SJSA1 (cell line): Measurements from ENCODE around the gene OSCP1. TPM values are rescaled to one million over a fixed set of nuclear protein-coding genes. Genes with fewer than 3 reads are reported as not detected.
A peak's percentile ranks its signal among the peaks of the same experiment; 100 is the strongest.

Source experiments
- DNase-seq, 2 experiments: peaks; one replicate each; pipeline ENCODE4 v3.0.0-alpha.2; 2015 to 2020; ENCODE audit warnings: low spot score in 2 of 2, low read depth in 1 of 2
- H3K27ac ChIP-seq: fragments of 250-450 bp; sonication (Bioruptor Pico); 2 replicates; pipeline ENCODE4 v1.5.1; 2020; ENCODE audit warnings: mild to moderate bottlenecking, moderate library complexity
- H3K27me3 ChIP-seq: fragments of 250-450 bp; sonication (Bioruptor Pico); replicated peaks from 2 replicates; pipeline ENCODE4 v1.5.1; 2020; ENCODE audit warnings: mild to moderate bottlenecking, moderate library complexity
- H3K36me3 ChIP-seq: fragments of 250-450 bp; sonication (Bioruptor Pico); 2 replicates; pipeline ENCODE4 v1.5.1; 2020; ENCODE audit warnings: mild to moderate bottlenecking
- H3K4me1 ChIP-seq: fragments of 250-450 bp; sonication (Bioruptor Pico); replicated peaks from 2 replicates; pipeline ENCODE4 v1.6.1; 2021; ENCODE audit warnings: mild to moderate bottlenecking
- H3K4me3 ChIP-seq: fragments of 250-450 bp; sonication (Bioruptor Pico); 2 replicates; pipeline ENCODE4 v1.5.1; 2020; ENCODE audit warnings: mild to moderate bottlenecking
- H3K9me3 ChIP-seq: fragments of 250-450 bp; sonication (Bioruptor Pico); replicated peaks from 2 replicates; pipeline ENCODE4 v1.5.1; 2020; ENCODE audit warnings: mild to moderate bottlenecking
- total RNA-seq: library from RNA; depleted of rRNA; stranded (reverse); fragments of >200 nt; shearing (Covaris generic); gene quantifications from 2 replicates; pipeline ENCODE4 v1.2.3, GENCODE V29; 2014

The OSCP1 gene
- total RNA-seq, 1 experiment from 2014 or later, result 1.5 TPM

GRCh38 chr1:36448530-36449056 is 1.7 kb downstream of the OSCP1 start:
- Histone ChIP-seq H3K27me3 (no peaks in the 10 kb centered on the region), H3K36me3 (no peaks in the 10 kb centered on the region), H3K27ac (no peak overlapping the region), H3K9me3 (no peaks in the 10 kb centered on the region), H3K4me1 (peaks cover 4% of the 10 kb centered on the region), H3K4me3 (no peak overlapping the region)
- no peak for DNase-seq

DNA sequence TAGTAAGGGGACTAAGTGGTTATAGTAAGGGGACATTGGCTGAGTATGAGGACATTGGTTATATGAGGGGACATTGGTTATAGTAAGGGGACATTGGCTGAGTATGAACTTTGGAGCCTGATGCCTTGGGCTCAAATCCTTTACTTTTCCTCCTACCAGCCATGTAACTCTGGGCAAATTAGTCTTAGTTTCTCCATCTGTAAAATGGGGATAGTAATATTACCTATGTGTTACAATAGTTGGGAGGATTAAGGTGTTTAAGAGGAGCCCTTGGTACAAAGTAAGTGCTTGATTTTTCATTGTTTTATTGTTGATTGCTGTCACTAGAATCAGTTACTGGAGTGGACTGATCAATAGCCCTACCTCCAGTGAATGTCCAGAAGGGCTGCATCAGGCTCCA is 2.8 kb downstream of the OSCP1 start:
- H3K9me3 ChIP-seq, result no peaks in the 10 kb centered on the region

GRCh38 chr1:36446746-36447145 is 3.5 kb downstream of the OSCP1 start:
- no peak overlapping the region for H3K4me3 ChIP-seq
- DNase-seq, result no peak
- H3K4me1 ChIP-seq, result peaks cover 4% of the 10 kb centered on the region
- H3K27ac ChIP-seq, result no peak overlapping the region
- no peaks in the 10 kb centered on the region for H3K9me3 ChIP-seq
- H3K36me3 ChIP-seq, result no peaks in the 10 kb centered on the region
- H3K27me3 ChIP-seq, result no peaks in the 10 kb centered on the region

More for the DNA sequence above, 2.8 kb downstream of the OSCP1 start:
- no peak for DNase-seq
- H3K36me3 ChIP-seq, result no peaks in the 10 kb centered on the region
- no peak overlapping the region for H3K4me3 ChIP-seq
- H3K4me1 ChIP-seq, result peaks cover 4% of the 10 kb centered on the region
- H3K27me3 ChIP-seq, result no peaks in the 10 kb centered on the region
- no peak overlapping the region for H3K27ac ChIP-seq

DNA sequence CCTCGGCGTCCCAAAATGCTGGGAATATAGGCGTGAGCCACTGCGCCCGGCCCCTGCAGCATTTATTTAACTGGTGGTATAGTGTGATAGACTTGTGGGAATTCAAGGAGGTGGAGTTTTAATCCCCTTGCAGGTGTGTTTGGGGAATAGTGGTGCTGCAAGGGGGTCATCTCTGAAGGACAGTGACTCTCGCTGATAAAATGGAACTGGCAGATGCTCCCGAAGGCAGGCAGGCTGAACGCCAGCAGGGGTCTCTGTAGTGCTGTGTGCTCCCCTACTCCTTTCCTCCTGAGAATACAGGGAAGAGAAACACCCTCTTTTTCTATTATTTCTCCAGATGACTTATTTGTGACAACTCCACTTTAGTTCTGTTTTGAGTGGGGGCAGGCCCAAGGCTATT is 4.0 kb downstream of the OSCP1 start:
- Histone ChIP-seq H3K4me3 (no peak overlapping the region), H3K27ac (no peak overlapping the region), H3K36me3 (no peaks in the 10 kb centered on the region), H3K9me3 (no peaks in the 10 kb centered on the region), H3K27me3 (no peaks in the 10 kb centered on the region), H3K4me1 (peaks cover 4% of the 10 kb centered on the region)
- DNase-seq, result no peak

GRCh38 chr1:36443297-36443696 is 7.0 kb downstream of the OSCP1 start:
- no peaks in the 10 kb centered on the region for H3K4me1 ChIP-seq
- no peak overlapping the region for H3K27ac ChIP-seq

DNA sequence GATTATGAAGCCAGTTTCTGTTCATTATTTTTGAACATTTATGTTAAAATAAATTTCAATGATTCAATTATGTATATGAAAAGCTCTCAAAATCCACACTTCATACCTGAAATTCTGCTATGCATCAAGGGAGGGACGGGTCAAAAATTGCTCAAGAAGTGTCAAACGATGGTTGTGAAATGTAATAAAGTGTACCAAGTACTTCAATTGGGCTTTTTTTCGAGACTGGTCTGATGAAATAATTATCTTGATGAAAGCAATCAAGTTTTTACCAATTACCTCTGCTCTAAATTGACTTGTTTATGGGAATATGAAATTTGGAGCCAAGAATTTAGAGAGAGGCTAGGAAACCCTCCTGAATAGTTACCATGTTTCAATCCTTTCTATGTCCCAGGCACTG is 7.9 kb downstream of the OSCP1 start:
- H3K27ac ChIP-seq, result no peak overlapping the region
- no peaks in the 10 kb centered on the region for H3K4me1 ChIP-seq
- no peaks in the 10 kb centered on the region for H3K27me3 ChIP-seq
- no peak overlapping the region for H3K4me3 ChIP-seq
- no peaks in the 10 kb centered on the region for H3K9me3 ChIP-seq
- no peak for DNase-seq
- H3K36me3 ChIP-seq, result no peaks in the 10 kb centered on the region

More at GRCh38 chr1:36443297-36443696, 7.0 kb downstream of the OSCP1 start:
- no peaks in the 10 kb centered on the region for H3K27me3 ChIP-seq
- no peaks in the 10 kb centered on the region for H3K36me3 ChIP-seq
- no peak for DNase-seq
- no peak overlapping the region for H3K4me3 ChIP-seq
- no peaks in the 10 kb centered on the region for H3K9me3 ChIP-seq

- Histone ChIP-seq H3K27me3 (no peaks in the 10 kb centered on the region), H3K4me1 (no peaks in the 10 kb centered on the region), H3K4me3 (no peak overlapping the region), H3K36me3 (no peaks in the 10 kb centered on the region), H3K9me3 (no peaks in the 10 kb centered on the region), H3K27ac (no peak overlapping the region)
- DNase-seq, result no peak
Observed at GRCh38 chr1:36440646-36441045, 9.6 kb downstream of the OSCP1 start.

- Histone ChIP-seq H3K4me3 (no peak overlapping the region), H3K27ac (no peak overlapping the region), H3K27me3 (no peaks in the 10 kb centered on the region), H3K36me3 (no peaks in the 10 kb centered on the region), H3K9me3 (no peaks in the 10 kb centered on the region), H3K4me1 (no peaks in the 10 kb centered on the region)
- DNase-seq, result no peak
Observed at GRCh38 chr1:36440044-36440443, 10.2 kb downstream of the OSCP1 start.

GRCh38 chr1:36438715-36439114 is 11.5 kb downstream of the OSCP1 start:
- Histone ChIP-seq H3K4me3 (no peak overlapping the region), H3K36me3 (no peaks in the 10 kb centered on the region)
- no peak for DNase-seq

DNA sequence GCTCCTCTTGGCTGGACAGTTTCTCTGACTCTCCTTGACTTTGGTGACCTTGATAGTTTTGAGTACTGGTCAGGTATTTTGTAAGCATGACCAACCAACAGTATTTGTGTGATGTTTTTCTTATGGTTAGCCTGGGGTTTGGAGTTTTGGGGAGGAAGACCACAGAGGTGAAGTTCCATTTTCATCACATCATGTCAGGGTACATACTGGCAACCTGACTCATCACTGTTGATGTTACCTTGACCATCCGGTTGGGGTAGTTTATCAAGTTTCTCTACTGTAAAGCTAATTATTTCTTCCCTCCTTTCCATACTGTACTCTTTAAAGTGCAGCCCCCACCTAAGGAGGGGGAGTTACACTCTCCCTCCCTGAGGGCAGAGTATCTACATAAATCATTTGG is 13.4 kb downstream of the OSCP1 start:
- no peaks in the 10 kb centered on the region for H3K27me3 ChIP-seq
- H3K4me3 ChIP-seq, result no peak overlapping the region
- no peak overlapping the region for H3K27ac ChIP-seq
- no peaks in the 10 kb centered on the region for H3K9me3 ChIP-seq
- no peak for DNase-seq
- no peaks in the 10 kb centered on the region for H3K36me3 ChIP-seq
- no peaks in the 10 kb centered on the region for H3K4me1 ChIP-seq

More at GRCh38 chr1:36438715-36439114, 11.5 kb downstream of the OSCP1 start:
- Histone ChIP-seq H3K9me3 (no peaks in the 10 kb centered on the region), H3K27me3 (no peaks in the 10 kb centered on the region), H3K27ac (no peak overlapping the region), H3K4me1 (no peaks in the 10 kb centered on the region)

- no peak for DNase-seq
- Histone ChIP-seq H3K9me3 (no peaks in the 10 kb centered on the region), H3K4me1 (no peaks in the 10 kb centered on the region), H3K27me3 (no peaks in the 10 kb centered on the region), H3K4me3 (no peak overlapping the region), H3K36me3 (no peaks in the 10 kb centered on the region), H3K27ac (no peak overlapping the region)
Observed at GRCh38 chr1:36433102-36433501, 17.1 kb downstream of the OSCP1 start.

GRCh38 chr1:36432616-36433015 is 17.6 kb downstream of the OSCP1 start:
- Histone ChIP-seq H3K27ac (no peak overlapping the region), H3K27me3 (no peaks in the 10 kb centered on the region), H3K4me3 (no peak overlapping the region), H3K36me3 (no peaks in the 10 kb centered on the region), H3K9me3 (no peaks in the 10 kb centered on the region), H3K4me1 (no peaks in the 10 kb centered on the region)
- no peak for DNase-seq

- Histone ChIP-seq H3K27me3 (no peaks in the 10 kb centered on the region), H3K36me3 (peaks cover 14% of the 10 kb centered on the region), H3K27ac (no peak overlapping the region), H3K9me3 (no peaks in the 10 kb centered on the region; the same call in 1 of the 2 replicates), H3K4me3 (no peak overlapping the region), H3K4me1 (peaks cover 3% of the 10 kb centered on the region; the same call in 1 of the 2 replicates)
- no peak for DNase-seq
Observed at GRCh38 chr1:36425791-36426190, 24.5 kb downstream of the OSCP1 start.

DNA sequence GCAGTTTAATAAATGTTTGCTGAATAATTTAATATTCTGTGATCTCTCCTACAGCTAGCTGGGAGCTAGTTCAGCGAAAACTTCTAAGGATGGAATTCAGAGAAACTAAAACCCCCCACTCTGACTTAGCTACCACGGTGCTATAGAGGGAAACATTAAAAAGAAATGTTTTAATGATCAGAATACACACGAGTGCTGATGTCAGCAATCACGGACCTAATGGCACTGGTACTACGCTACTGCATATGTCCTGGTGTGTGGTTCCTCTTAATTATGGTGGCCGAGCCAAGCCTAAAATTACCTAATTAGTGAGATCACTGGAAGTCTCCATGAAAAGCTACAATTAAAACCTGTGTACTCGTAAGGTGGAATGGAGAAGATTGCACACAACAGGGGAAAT is 28.6 kb downstream of the OSCP1 start:
- Histone ChIP-seq H3K27me3 (no peaks in the 10 kb centered on the region), H3K4me3 (no peak overlapping the region), H3K36me3 (peaks cover 19% of the 10 kb centered on the region), H3K4me1 (peaks cover 6% of the 10 kb centered on the region; the same call in 1 of the 2 replicates), H3K27ac (no peak overlapping the region), H3K9me3 (no peaks in the 10 kb centered on the region; the same call in 1 of the 2 replicates)
- no peak for DNase-seq

- Histone ChIP-seq H3K27ac (no peak overlapping the region), H3K36me3 (peaks cover 24% of the 10 kb centered on the region), H3K4me3 (no peak overlapping the region), H3K9me3 (no peaks in the 10 kb centered on the region; the same call in 1 of the 2 replicates), H3K27me3 (no peaks in the 10 kb centered on the region), H3K4me1 (peaks cover 6% of the 10 kb centered on the region; the same call in 1 of the 2 replicates)
- DNase-seq, result peak; percentile 76 to 85
Observed at GRCh38 chr1:36420836-36421317, 29.4 kb downstream of the OSCP1 start.
